ENCODE results near the gene FSTL4.

Gene FSTL4

DNA sequence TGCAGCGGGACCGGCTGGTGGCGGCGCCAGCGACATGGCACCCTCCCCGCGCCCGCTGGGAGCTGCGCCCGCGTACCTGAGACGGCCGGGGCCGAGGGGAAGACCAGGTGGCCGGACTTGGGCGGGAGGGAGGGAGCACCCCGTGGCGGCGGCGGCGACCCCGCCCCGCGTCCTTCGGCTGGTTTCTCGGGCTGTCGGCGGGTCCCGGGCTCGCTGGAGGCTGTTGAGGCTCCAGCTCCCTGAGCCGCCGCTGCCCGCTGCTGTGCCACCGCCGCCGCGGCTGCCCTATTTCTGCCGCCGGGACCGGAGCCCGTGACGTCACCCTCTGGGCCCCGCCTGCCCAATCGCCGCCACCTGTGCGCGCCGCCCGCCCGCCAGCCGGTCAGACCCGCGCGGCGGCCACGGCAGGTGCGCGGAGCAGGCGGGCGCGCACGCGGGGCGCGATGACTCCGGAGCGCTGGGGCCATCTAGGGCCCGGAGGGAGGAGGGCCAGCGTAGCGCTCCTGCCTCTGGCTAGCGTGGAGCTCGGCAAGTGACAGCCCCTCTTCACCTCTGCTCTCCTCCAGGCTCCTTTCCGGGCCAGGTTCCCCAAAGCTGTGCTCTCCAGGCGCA is at the start of gene FSTL4:
FSTL4 (minus strand) TSS at position 293 of the 612 bp plus-strand sequence.
- no peak for DNase-seq (ENCODE audit: low read depth)

DNA sequence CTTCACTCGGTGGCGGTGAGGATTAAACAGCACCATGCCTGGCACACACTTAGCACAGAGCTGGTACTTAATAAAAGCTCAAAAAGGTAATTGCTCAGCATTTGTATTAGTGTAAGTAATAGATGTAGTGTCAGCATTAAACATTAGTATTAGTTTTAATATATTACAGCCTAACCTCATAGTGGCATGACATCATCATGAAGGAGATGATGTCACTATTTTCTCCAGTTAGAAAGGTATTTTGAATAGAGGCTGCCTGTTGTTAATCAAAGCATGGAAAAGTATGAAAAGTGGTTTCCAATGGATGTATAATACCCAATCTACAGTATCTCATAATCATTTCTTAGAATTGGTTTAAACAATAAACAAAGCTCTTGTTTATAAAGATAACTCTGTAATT is 49.0 kb upstream of the FSTL4 start:
- no peak for DNase-seq (ENCODE audit: low read depth)

DNA sequence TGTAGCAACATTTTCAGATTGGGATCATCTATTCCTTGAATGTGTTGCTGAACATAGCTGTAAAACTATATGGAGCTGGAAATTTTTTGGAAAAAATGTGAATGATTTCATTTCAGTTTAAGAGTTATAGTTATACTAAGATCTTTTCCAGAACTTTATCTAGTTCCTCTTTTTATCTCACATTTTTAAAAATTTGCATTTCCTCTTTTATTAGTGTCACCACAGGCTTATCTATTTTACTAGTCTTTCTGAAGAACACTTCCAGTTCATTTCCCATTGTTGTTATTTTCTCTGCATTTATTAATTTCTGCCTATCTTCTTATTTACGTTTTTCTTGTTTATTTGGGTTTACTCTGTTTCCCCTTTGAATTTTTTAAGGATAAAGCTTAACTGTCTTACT is 46.0 kb upstream of the FSTL4 start:
- no peak for DNase-seq (ENCODE audit: low read depth)

DNA sequence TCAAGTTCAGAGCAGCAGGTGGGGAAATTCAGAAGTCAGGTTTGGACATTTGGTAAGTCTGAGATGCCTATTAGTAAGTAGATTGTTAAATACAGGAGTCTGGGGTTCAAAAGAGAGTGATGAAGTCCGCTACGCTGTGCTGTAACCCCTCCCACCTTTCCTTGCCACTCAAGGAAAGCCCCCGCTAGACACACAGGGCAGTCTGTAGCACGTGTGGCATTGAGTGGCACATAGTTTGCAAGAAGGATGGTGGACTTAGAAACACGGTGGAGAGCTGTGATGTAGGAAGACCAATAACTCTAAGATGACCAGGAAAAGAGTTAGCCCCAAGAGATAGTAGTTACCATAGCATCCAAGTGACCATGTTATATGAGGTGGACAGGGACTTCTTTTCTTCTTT is 44.7 kb upstream of the FSTL4 start:
- DNase-seq (ENCODE audit: low read depth), result no peak

DNA sequence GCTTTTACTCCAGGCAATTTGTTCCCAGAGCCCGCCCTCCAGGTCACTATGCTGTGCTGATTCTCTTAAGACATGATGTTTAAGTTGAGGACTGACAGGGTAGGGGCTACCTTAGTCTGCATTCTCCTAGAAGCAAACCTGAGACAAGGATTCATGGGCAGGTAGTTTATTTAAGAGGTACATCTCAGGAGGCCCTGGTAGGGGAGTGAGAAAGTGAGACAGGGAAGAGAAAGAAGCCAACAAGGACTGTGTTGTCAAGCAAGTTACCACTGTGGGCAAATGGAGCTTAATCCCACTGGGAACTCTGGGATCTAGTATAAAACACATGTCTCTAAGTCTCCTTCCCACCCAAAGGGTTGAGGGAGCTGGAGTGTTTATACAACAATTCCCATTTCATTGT is 43.6 kb upstream of the FSTL4 start:
- no peak for DNase-seq (ENCODE audit: low read depth)

DNA sequence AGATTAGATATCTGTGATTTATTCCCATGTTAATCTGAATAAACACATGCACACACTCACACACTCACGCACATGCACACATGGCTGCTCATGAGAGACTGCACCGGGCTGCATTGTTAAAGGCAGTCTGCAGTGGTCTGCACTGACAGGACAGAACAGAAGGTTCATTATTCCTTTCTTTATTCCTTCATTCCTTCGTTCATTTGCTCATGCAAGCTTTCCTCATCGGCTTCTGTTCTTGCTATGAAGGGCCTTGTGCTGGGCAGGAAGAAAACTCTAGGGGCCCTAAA is 41.4 kb upstream of the FSTL4 start:
- DNase-seq (ENCODE audit: low read depth), result no peak

DNA sequence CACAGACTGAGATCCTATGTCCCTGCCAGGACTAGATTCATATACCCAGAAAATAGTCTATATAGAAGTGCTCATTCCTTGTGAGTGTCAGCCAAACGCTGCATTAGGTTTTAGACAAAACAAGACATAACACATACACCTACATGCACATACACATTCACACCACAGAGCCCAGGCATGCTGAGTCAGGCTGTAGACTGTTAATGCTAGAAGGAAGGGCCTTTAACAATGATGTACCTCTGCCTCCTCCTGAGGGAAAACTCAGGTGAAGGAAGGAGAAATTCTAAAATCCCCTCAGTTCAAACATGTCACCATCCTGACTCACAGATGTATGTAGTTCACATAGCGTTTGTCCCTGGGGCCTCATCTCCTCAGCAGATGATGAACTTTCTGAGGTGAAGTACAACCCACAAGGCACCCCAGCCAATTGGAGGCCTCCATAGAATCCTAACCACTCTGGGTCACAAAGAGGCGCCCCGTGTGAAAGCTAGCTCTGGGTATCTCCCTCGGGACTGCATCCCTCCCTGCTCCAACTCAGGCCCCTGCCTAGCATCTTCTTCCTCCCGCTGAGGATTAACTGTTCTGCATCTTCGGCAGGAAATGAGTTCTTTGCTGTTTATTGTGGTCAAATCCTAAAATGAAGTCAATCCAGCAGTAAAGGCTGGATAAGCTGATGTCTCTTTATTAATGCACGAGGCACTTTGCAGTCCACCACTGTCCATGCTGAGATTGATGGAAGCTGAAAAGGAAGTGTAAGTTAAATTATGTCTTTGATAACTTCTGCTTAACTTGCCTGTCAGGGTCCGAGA is 40.8 kb upstream of the FSTL4 start:
- DNase-seq (ENCODE audit: low read depth), result no peak

DNA sequence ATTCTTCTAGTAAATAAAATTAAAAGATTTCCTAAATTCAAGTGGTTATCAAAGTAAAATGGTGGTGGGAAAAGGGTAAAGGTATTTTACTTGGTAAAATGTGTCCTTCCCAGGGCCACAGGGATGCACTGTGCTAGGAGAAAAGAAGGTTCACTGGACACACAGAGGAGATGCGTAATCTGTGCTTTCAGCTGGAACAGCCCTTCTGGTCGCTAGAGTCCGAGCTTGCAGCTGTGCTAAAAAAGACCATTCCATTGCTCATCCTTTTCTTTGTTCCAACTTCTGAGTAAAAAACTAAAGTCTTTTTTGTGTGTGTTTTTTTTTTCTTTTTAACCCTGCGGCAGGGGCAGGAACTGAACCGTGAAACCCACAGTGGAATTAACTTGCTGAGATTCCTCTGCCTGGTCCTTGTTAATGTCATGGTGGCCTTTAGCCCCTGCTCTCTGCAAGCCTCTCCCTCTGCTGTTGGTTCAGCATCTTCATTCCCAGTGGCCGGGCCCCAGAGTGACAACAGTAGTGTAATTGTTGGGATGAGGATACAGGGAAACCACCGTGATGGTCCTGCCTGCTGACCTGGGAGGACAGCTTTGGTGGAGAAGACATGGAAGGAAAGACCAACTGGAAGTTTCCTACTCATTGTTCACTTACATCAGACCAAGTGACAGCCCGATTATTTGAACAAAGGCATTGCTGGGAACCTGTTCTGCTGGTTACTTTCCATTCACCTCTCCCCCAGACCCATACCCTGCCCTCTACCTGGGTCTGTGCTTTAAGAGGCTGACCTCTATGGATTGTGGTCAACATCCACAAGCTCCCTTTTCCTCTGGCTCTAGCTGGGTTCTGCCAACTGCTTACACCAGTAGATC is 31.9 kb upstream of the FSTL4 start:
- no peak for DNase-seq (ENCODE audit: low read depth)

DNA sequence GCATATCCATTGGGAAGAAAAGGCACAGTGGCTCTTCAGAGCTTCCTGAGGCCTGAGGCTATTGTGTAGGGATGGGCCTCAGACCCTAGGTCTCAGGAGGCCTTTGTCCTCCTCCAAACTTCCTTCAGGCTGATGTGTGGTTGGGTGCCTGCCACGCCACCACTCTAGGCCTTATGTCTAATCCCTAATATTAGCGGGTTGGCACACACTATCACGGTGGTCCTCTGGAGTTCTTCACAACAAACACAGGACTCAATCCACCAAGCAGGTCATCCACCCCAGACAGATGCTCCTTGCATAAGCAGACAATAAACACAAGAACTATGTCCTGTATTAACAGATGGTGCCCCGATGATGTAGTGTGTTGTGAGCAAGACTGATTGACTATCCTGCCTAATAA is 31.0 kb upstream of the FSTL4 start:
- DNase-seq (ENCODE audit: low read depth), result no peak

DNA sequence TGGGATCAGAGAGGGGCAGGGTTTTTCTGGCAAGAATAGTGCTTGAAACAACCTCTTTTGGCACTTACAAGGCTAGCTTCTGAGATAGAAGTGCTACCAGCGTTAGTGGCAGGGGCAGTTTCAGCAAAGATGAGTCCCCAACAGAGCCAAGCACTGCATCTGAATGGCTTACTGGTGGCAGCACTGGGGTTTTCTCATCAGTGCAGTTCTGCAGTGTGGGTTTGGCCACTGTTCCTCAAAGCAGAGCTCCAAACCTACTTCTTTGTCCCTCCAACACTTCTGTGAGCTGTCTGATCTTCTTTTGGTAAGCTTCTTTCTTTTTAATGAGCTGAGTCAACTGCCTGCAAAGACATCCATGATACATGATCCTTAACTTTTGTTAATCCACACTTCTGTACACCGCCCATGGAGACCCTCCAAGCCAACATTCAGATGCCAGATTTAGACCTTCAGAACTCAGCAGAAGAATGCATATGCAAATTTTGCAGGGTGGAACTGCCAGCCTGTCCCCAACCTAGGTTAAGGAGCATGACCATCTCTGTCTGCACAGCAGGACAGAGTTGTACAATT is 29.9 kb upstream of the FSTL4 start:
- DNase-seq (ENCODE audit: low read depth), result no peak

DNA sequence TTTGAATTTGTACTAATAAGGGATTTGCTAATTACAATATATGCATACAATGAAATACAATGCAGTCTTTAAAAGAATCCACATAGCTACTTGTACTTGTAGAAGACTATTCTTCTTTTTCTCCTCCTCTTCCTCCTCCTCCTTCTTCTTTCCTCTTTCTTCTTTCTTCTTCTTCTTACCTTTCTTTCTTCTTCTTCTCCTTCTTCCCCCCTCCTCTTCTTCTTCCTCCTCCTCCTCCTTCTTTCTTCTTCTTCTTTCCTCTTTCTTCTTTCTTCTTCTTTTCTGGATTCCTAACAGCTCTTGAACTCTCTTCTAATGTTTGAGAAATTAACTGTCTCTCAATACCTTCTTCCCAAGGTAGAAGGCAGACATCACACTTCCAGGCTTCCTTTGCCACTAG is 29.3 kb upstream of the FSTL4 start:
- DNase-seq (ENCODE audit: low read depth), result no peak

DNA sequence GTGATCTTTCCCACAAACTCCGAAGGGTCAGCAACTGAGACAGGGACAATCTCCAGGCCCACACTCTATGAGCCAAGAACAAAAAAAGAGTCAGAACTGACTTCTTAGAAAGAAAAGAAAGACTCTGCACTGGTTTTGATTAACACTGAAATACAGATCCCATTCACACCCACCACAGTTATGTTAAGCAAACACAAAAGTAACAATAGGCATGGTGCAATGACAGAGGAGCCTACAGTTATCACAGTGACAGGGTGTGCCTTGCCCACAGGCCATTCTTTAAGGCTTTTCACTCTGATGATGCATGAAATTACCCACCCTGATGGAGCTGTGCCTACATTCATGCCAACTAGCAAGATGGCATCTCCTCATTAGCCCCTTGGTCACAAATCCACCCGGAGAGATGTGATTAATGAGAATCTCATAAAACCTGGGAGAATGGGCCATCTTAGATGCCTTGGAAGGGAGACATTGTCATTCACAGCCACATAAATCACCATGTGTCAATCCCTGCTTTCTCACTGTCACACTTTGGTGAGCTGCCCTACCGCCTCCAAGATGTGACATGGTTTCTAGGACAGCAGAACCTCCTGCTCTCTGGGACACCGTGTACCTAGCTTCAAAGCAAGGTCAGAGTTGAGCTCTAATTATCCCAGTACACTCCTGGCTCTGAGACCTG is 27.6 kb upstream of the FSTL4 start:
- no peak for DNase-seq (ENCODE audit: low read depth)

DNA sequence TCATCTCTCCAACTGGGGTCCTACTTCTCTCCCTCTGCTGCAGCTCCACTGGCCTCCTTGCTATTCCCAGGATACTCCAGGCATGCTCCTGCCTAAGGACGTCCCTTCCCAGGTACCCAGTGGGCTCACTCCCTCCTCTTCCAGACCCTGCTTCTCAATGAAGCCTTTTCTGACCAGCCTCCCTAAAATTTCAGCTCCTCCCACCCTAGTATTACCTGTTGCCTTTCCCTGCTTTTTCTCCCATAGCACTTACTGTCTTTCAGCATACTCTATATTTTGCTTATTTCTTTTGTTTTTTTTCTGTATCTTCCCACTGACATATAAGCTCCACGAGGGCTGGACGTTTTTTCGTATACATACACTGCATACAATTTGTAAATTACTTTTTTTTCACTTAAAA is 26.1 kb upstream of the FSTL4 start:
- no peak for DNase-seq (ENCODE audit: low read depth)

DNA sequence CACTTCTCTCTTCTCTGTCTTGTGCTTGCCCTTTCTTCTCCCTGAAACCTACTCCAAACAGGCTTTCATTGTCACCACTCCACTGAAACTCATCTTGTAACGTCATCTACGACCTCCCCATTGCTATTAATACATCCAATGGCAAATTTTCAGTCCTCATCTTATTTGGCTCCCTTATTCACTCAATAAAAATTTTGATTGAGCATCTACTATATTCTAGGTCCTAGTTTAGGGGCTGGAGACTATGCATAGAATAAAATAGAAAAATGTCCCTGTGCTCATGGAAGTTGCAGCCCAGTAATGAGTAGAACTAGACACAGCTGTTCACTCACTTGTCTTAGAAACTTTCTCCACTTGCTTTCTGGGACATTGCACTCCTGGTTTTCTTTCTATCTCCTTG is 24.9 kb upstream of the FSTL4 start:
- no peak for DNase-seq (ENCODE audit: low read depth)

DNA sequence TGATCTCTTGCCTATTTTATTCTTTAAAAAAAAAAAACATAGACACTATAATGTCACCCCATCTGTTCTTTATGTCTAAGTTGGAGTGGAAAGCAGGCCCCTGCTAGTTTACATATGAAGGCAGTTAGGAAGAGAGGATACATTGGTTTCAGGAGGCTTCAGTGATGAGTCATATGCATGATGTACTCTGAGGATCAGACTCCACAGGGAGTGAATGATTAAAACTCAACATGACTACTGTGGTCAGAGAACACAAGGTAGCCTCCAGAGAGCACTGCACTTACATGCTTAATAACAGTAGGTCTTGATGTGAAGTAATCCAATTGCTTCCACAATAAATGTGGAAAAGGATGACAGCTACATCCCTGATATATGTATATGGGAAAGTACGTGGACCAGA is 22.7 kb upstream of the FSTL4 start:
- no peak for DNase-seq (ENCODE audit: low read depth)

DNA sequence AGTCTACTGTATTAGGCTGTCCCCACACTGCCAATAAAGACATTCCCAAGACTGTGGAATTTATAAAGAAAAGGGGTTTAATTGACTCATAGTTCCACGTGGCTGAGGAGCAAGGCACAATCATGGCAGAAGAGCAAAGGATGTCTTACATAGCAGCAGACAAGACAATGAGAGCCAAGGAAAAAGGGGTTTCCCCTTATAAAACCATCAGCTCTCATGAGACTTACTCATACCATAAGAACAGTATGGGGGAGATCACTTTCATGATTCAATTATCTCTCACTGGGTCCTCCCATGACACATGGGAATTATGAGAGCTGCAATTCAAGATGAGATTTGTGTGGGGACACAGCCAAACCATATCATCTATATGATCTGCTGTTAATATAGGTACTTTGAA is 14.8 kb upstream of the FSTL4 start:
- no peak for DNase-seq (ENCODE audit: low read depth)

DNA sequence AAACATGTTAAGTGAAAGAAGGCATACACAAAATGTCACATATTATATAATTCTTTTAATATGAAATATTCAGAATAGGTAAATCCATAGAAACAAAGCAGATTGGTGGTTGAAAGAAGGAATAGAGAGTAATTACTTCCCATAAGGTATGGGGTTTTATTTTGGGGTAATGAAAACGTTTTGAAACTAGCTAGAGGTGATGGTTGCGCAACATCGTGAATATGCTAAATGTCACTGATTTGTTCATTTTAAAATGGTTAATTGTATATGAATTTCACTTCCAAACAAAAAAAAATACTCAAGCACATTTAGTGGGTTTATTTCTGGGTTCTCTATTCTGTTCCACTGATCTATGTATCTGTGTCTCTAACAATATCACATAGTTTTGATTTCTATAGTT is 12.0 kb upstream of the FSTL4 start:
- no peak for DNase-seq (ENCODE audit: low read depth)

DNA sequence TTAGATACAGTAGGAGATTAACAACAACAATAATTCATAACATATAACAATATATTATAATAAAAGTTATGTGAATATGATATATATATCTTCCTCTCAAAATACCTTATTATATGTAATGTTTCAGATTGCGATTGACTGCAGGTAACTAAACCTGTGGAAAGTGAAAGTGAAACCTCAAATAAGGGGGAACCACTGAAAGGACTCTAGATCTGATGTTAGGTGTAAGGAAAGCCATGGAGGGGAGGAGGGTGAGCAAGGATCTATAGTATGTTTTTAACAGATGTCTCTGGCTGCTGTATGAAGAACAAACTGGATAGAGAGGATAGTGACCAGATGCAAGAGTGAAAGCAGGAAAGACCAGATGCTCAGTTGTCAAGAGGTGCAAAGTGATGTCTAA is 5.8 kb upstream of the FSTL4 start:
- no peak for DNase-seq (ENCODE audit: low read depth)

DNA sequence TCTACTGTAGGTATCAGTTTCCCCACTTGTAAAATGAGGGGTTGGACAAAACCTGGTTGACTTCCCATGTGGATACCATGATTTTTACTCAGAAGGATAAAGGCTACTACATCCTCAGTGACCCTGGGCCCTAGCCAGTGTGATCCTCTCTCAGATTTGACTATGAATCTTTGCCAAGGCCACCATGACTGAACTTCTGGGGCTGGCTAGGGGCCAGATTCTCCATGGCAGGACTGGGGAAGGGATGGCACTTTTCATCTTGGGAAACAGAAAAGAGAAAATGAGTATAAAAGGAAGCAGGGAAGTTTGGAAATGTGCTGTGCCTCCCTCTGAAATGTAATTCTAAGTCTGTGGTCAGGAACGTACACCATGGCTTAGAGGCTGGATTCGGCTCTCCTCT is 1.4 kb upstream of the FSTL4 start:
- DNase-seq (ENCODE audit: low read depth), result no peak

DNA sequence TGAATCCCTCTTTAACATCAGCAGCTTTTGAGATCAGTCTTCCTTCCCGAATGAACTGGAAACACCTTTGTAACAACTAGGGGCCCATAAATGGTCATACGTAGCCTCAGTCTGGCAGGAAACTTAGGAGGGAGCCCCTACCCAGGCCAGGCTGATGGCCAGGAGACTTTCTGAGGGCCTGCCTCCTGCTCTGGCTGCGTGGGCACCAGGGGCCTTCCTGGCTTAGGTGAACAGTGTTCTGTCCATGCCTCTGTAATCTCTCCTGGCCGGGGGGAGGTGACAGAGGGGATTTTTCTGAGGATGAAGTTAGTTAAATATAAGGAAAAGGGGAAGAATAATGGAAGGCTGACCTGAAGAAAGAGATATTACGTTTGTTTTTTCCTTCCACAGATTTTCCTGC is 843 bp upstream of the FSTL4 start:
- no peak for DNase-seq (ENCODE audit: low read depth)

DNA sequence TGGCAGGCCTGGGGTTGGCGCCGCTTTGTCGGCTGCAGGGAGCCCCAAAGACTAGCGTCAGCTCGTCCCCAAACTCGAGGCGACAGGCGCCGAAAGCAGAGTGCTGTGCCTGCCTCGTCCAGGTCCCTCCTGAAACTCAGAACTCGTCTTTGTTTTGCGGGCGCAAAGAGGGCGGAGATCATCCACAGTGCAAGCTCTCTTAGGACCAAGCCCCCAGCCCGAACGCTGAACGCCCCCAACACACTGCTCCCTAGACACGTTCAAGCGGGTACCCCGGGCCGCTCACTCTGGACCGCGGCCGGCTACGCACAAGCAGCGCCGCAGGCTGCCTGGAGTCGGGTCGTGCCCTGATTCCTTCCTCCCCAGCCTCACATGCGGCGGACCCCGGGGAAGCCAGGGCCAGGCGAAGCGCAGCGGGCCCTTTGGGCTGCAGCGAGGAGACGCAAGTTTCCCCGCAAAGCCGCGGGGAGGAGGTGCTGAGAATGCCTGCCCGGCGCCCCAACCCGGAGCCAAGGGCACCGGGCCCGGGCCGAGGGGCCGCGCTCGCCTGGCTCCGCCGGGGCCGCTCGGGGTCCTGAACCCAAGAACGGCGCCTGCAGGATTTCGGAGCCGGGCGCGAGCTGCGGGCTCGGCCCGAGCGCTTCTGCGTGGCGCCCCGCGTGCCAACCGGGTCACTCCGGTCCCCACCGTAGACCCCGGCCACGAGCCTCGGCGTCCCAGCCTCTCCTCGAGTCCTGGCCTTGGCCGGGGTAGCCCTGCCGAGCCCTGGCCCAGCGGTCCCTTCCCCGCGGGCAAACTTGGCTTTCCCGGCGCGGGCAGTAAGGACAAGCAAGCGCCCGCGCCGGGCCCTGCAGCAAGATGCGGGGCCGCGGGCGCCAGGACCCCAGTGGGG is 738 bp downstream of the FSTL4 start:
- no peak for DNase-seq (ENCODE audit: low read depth)

All from activated T-helper 9 cell treated with anti-CD3 and anti-CD28 coated beads, Interleukin-2, amount 50 U/mL, for 16 hours (primary cell).